HuH-7 (cell line): ENCODE data around the gene GPSM1.
"Not testable (repeated sequence)": the region's sequence is repeated elsewhere in the genome, so short reads cannot be mapped to it uniquely, and the experiment has no call there.

ENCODE experiments used
- DNase-seq: peaks from one replicate; pipeline ENCODE4 v3.0.0; 2011; ENCODE audit warnings: low spot score

The GPSM1 gene

GRCh38 chr9:136345281-136346156 is 18.2 kb downstream of the GPSM1 start:
- DNase-seq = peak; percentile 96

GRCh38 chr9:136346157-136346481 is 18.8 kb downstream of the GPSM1 start:
- no peak for DNase-seq

GRCh38 chr9:136346927-136347465 is 19.7 kb downstream of the GPSM1 start:
- no peak for DNase-seq

- DNase-seq = no peak
Measured at GRCh38 chr9:136347472-136348256, 20.3 kb downstream of the GPSM1 start.

- DNase-seq = no peak
Measured at GRCh38 chr9:136348691-136349090, 21.4 kb downstream of the GPSM1 start.

DNA sequence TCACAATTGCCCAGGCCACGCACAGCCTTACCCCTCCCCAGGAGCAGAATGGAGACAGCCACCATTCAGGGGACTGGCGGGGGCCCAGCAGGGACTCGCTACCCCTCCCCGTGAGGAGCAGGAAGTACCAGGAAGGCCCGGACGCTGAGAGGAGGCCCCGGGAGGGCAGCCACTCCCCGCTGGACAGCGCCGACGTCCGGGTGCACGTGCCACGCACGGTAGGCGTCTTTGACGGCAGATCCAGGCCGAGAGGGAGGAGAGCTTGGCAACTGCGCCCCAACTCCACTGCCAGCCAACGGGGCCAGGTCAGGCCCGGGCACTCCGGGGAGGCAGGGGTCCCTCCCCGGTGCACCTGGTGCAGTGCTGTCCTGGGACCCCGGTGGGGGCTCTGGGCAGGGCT is 22.2 kb downstream of the GPSM1 start:
- DNase-seq = no peak

- no peak for DNase-seq
Measured at GRCh38 chr9:136351252-136351800, 24.0 kb downstream of the GPSM1 start.

DNA sequence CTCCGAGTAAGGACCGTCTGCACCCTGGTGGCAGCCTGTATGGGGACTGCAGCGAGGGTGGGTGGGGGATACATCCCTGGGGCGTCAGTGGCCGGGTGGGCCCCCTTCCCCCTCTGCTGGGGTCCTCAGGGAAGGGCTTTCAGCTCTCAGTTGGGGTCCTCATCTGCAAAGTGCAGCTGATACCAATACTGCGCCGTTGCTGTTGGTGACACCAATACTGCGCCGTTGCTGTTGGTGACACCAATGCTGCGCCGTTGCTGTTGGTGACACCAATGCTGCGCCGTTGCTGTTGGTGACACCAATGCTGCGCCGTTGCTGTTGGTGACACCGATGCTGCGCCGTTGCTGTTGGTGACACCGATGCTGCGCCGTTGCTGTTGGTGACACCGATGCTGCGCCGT is 24.5 kb downstream of the GPSM1 start:
- not testable (repeated sequence) for DNase-seq

DNA sequence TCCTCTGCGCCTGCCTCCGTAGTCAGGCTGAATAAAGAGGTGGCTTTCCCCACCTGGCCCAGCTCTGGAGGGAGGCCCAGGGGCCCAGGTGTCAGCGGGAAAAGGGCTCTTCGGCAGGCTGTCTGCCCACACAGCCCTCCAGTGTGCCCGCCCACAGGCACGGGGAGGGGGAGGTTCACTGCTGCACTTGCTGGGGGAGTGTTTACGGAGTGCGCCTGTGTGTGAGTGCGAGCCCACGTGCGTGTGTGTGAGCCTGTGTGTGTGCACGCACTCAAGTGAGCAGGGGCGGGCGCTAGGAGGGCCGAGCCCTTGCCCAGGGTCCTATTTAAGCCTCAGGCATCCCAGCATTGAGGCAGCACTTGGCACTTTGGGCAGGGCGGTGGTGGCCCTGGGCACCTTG is 25.3 kb downstream of the GPSM1 start:
- no peak for DNase-seq

DNA sequence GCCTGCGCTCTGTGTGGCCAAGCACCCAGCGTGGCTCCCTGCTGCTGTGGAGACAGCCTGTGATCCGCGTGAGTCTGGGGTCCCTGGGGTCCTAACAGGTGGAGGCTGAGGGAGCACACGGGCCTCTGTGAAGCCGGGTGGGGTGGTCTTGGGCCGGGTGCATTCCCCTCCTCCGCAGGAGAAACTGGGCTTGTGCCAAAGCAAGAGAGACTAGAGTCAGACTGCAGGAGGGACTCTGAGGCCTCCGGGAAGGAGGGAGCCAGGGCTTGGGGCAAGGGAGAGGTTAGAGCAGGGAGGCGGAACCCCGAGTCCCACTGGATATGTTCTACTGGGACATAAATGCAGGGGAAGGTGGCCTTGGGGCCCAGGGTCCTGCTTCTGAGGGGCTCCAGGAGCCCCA is 25.7 kb downstream of the GPSM1 start:
- DNase-seq = no peak

DNA sequence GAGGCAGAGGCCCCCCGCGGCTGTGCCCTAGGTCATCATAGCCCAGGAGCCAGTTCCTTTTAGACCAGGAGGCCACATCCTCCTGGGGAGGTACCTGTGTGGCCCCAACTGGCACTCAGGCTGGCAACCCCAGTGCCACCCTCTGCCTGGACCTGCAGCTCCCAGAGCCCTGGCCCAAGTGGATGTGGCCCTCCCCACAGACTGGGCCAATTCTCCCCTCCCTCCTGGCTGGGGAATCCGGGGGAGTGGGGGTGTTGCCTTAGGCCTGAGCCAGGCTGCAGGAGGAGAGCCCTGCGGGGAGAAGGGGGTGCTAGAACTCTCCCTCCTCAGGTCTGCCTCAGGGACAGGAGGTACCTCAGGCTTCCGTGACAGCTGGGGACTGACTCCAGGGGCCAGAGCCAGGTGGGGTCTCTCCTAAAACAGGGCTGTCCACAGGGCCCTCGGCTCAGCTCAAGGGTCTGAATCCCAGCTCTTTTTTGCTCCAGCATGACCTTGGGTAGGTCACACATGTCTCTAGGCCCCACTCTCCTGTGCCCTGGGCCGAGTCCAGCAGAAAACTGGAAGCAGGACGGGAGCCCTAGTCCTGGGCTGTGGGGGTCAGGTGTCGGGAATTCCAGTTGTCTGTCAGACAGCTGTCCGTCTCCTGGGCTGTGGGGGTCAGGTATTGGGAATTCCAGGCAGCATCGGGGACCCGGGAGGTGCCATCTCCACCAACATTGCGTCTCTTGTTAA is 26.6 kb downstream of the GPSM1 start:
- no peak for DNase-seq

DNA sequence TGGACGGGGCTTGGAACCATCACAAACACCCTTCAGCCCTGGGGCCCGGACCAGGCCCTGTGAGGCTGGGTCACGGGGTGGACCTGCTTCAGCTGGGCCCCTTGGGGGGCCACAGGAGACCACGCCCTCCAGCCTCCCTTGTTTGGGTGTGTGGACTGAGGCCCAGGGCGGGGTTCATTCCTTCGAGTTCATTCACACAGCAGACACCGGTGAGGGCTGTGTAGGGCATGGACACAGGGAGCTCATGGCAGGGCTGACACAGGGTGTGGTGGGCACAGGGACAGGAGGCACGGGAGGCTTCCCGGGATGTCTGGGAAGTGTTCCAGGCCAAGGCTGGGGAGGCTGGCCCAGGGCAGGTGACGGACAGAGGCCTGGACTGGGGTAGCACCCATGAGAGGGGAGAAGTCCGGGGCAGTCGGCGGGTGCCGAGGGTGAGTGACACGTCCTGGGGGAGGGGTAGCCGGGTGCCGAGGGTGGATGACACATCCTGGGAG is 27.3 kb downstream of the GPSM1 start:
- no peak for DNase-seq

GRCh38 chr9:136355616-136356557 is 28.5 kb downstream of the GPSM1 start:
- DNase-seq = no peak

DNA sequence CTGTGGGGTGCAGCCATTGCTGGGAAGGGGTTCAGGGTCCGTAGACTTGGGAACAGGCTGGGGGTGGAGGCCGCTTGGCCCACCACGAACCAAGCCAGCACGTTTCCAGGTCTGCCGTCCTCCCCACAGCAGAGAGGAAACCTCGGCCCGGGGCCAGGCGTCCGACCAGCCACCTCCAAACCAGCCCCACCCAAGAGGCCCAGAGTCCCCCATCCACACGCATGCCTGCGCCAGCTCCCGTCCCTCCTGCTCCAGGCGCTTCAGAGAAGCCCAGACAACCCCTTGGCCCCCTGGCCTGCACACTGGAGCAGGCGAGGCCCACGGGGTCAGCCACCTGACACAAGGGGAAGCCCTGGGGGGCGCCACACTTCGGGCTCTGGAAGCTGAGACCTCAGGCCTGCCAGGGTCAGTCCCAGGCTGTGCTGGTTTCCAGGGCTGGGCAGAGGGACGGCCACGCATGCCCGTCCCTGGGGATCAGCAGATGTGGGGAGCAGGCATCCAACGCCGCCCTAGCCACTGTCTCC is 29.9 kb downstream of the GPSM1 start:
- DNase-seq = no peak

DNA sequence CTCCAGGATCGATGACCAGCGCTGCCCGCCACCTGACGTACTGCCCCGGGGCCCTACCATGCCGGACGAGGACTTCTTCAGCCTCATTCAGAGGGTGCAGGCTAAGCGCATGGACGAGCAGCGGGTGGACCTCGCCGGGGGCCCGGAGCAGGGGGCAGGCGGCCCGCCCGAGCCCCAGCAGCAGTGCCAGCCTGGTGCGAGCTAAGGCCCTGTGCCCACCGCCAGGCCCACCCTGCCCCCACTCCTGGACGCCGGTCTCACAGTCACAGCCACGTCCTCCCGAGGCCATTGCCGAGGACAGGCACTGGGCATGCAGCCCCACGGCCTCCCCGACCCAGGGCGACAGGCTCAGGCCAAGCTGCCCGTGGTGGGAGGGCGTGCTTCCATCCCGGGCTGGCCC is 30.7 kb downstream of the GPSM1 start:
- DNase-seq = no peak

DNA sequence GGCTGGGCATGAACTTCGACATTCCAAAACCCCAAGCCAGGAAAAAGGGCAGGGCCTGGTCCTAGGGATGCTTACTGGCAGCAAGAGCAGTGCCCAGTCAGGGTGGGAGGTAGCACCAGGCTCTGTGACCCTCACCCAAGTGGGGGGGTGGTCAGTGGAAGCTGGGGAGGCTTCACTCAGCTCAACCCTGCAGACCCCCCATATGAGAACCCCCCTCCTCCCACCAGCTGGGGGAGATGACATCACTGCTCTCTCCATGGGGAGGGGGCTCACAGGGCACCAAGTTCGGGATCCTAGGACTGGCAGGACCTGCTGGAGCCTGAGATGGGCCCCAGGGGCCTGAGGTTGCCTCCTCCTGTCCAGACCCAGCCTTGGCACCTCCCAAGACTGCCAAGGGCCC is 31.5 kb downstream of the GPSM1 start:
- no peak for DNase-seq

- DNase-seq = no peak
Measured at GRCh38 chr9:136359774-136360718, 32.7 kb downstream of the GPSM1 start.

DNA sequence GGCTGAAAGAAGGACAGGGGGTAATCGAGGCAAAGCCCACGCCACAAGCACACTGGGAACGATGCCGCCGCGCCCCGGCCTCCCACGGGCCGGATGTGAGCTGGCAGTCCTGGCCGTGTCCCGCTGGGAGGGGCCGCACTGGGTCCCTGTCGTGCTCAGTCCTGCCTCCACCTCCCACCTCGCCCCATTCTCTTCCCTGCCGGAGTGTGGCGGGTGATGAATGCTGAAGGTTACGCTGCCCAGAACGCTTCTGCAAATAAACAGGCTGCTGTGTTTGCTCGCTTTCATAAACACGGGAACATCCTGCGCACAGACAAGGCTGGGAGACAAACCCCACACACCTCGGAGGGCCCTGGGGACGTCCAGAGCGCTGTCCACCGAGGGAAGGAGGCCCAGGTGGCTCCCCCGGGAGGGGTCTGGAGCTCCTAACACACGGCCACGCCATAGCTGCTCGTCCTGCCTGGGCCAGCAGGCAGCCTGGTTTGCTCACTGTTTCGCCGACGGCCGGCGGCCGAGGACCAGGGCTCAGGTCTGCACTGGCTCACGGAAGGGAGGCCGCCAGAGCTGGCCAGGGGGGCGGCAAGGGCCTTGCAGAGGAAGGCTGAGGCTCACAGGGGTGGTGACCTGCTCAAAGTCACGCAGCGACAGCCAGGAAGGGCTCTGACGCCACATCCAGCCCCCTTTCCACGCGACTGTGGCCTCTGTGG is 33.9 kb downstream of the GPSM1 start:
- no peak for DNase-seq
